Neural cell (in vitro differentiated cells): ENCODE results near the gene SLMAP. TPM values are rescaled to one million over a fixed set of nuclear protein-coding genes. Genes with fewer than 3 reads are reported as not detected.
A peak's percentile ranks its signal among the peaks of the same experiment; 100 is the strongest.

Source experiments
- H2AFZ ChIP-seq: fragments of 200-600, 300-800 bp; sonication (generic), shearing (Covaris generic); 2 replicates; pipeline ENCODE4 v1.6.0; 2014; ENCODE audit warnings: low read depth, mild to moderate bottlenecking, antibody characterized with exemption, low read length, moderate library complexity
- H3F3A ChIP-seq: fragments of 200-600 bp; shearing (Covaris generic); 2 replicates; pipeline ENCODE4 v1.6.1; 2016; ENCODE audit warnings: mild to moderate bottlenecking, moderate library complexity, mixed read lengths, antibody characterized with exemption, low read length; ENCODE audit not compliant: insufficient read depth, poor library complexity, severe bottlenecking
- H3K27ac ChIP-seq: fragments of 200-600, 300-800 bp; sonication (generic), shearing (Covaris generic); 2 replicates; pipeline ENCODE4 v1.5.1; 2014; ENCODE audit warnings: mild to moderate bottlenecking, low read length, moderate library complexity
- H3K27me3 ChIP-seq: fragments of 300-800, 200-600 bp; sonication (generic), shearing (Covaris generic); 2 replicates; pipeline ENCODE4 v1.6.0; 2014; ENCODE audit warnings: mild to moderate bottlenecking, low read depth, low read length, moderate library complexity; ENCODE audit not compliant: insufficient read depth
- H3K36me3 ChIP-seq: fragments of 300-800, 200-600 bp; sonication (generic), shearing (Covaris generic); 2 replicates; pipeline ENCODE4 v1.5.1; 2014; ENCODE audit warnings: mild to moderate bottlenecking, antibody characterized with exemption, low read length, moderate library complexity; ENCODE audit not compliant: insufficient read depth
- H3K4me2 ChIP-seq: fragments of 300-800, 200-600 bp; sonication (generic), shearing (Covaris generic); 2 replicates; pipeline ENCODE4 v1.6.0; 2014; ENCODE audit warnings: mild to moderate bottlenecking, low read length
- H3K4me3 ChIP-seq: fragments of 300-800, 200-600 bp; sonication (generic), shearing (Covaris generic); 2 replicates; pipeline ENCODE4 v1.5.1; 2014; ENCODE audit warnings: mild to moderate bottlenecking, low read length, moderate library complexity
- H3K79me2 ChIP-seq: fragments of 200-600 bp; shearing (Covaris generic); replicated peaks from 2 replicates; pipeline ENCODE4 v1.6.0; 2014; ENCODE audit warnings: mild to moderate bottlenecking, low read length, moderate library complexity; ENCODE audit not compliant: insufficient read depth
- H3K9ac ChIP-seq: fragments of 300-800, 200-600 bp; sonication (generic), shearing (Covaris generic); 2 replicates; pipeline ENCODE4 v1.6.1; 2016; ENCODE audit warnings: mild to moderate bottlenecking, low read length, mixed read lengths
- H3K9me2 ChIP-seq: fragments of 200-600 bp; shearing (Covaris generic); 2 replicates; pipeline ENCODE4 v1.6.1; 2016; ENCODE audit warnings: mild to moderate bottlenecking, low read length, mixed read lengths; ENCODE audit not compliant: insufficient read depth
- H3K9me3 ChIP-seq: fragments of 200-600, 300-800 bp; sonication (generic), shearing (Covaris generic); 2 replicates; pipeline ENCODE4 v1.6.1; 2016; ENCODE audit warnings: mild to moderate bottlenecking, mixed run types, low read length, moderate library complexity, mixed read lengths
- H4K20me1 ChIP-seq: fragments of 200-600 bp; shearing (Covaris generic); 2 replicates; pipeline ENCODE4 v1.6.1; 2016; ENCODE audit warnings: mild to moderate bottlenecking, mixed run types; ENCODE audit not compliant: insufficient read depth
- CTCF ChIP-seq: fragments of 450-650 bp; IDR thresholded peaks from 2 replicates; pipeline ENCODE4 v1.5.1; 2014; ENCODE audit warnings: antibody characterized with exemption, mild to moderate bottlenecking, moderate library complexity; ENCODE audit not compliant: poor library complexity, severe bottlenecking
- EP300 ChIP-seq: fragments of 450-650 bp; conservative IDR thresholded peaks from 2 replicates; pipeline ENCODE4 v1.6.1; 2014; ENCODE audit warnings: antibody characterized with exemption, mild to moderate bottlenecking, moderate library complexity; ENCODE audit not compliant: poor library complexity, severe bottlenecking
- EZH2 ChIP-seq: fragments of 200-600, 300-800 bp; shearing (Covaris generic), sonication (generic); IDR thresholded peaks from 2 replicates; pipeline ENCODE4 v1.6.1; 2014; ENCODE audit warnings: antibody characterized with exemption, low read length, borderline replicate concordance, mild to moderate bottlenecking; ENCODE audit not compliant: insufficient read depth, poor library complexity, severe bottlenecking
- MXI1 ChIP-seq: fragments of 450-650 bp; conservative IDR thresholded peaks from 2 replicates; pipeline ENCODE4 v1.6.1; 2014; ENCODE audit warnings: antibody characterized with exemption, mild to moderate bottlenecking; ENCODE audit not compliant: poor library complexity, severe bottlenecking
- POLR2AphosphoS5 ChIP-seq: IDR thresholded peaks from 2 replicates; pipeline ENCODE4 v1.6.1; 2012
- RAD21 ChIP-seq: fragments of 450-650 bp; conservative IDR thresholded peaks from 2 replicates; pipeline ENCODE4 v1.6.1; 2014; ENCODE audit warnings: antibody characterized with exemption, mild to moderate bottlenecking, moderate library complexity
- REST ChIP-seq: IDR thresholded peaks from 2 replicates; pipeline ENCODE4 v1.6.1; 2012; ENCODE audit warnings: borderline replicate concordance
- SMC3 ChIP-seq: fragments of 450-650 bp; conservative IDR thresholded peaks from 2 replicates; pipeline ENCODE4 v1.6.1; 2014; ENCODE audit warnings: antibody characterized with exemption, mild to moderate bottlenecking, moderate library complexity; ENCODE audit not compliant: poor library complexity
- TAF1 ChIP-seq: IDR thresholded peaks from 2 replicates; pipeline ENCODE4 v1.6.1; 2012; ENCODE audit warnings: low read depth
- polyA plus RNA-seq: library from polyadenylated mRNA; depleted of rRNA; stranded (reverse); fragments of >200 nt; gene quantifications from 2 replicates; pipeline ENCODE4 v1.2.3, GENCODE V29; 2014

Gene SLMAP
- polyA plus RNA-seq, 1 donor from 2014 or later, result 42.1 TPM

GRCh38 chr3:57756528-57757401 is 656 bp downstream of the SLMAP start:
- H4K20me1 ChIP-seq, result peaks cover 7% of the 10 kb centered on the region
- peak overlapping the region; percentile 80 for H2AFZ ChIP-seq
- TF ChIP-seq SMC3, result no peak
- TF ChIP-seq MXI1, result peak; percentile 3
- TF ChIP-seq CTCF, result no peak
- no peaks in the 10 kb centered on the region for H3K9me3 ChIP-seq
- peak overlapping the region; percentile 97 for H3K4me2 ChIP-seq
- H3F3A ChIP-seq, result no peaks in the 10 kb centered on the region
- H3K27me3 ChIP-seq, result no peaks in the 10 kb centered on the region
- H3K4me3 ChIP-seq, result peak overlapping the region; percentile 96
- H3K9ac ChIP-seq, result peak overlapping the region; percentile 86
- H3K9me2 ChIP-seq, result no peaks in the 10 kb centered on the region
- peaks cover 36% of the 10 kb centered on the region for H3K79me2 ChIP-seq
- no peaks in the 10 kb centered on the region for H3K36me3 ChIP-seq
- peak overlapping the region; percentile 75 for H3K27ac ChIP-seq

- Histone ChIP-seq H3F3A (no peaks in the 10 kb centered on the region), H3K4me2 (peak overlapping the region; percentile 97), H3K9me3 (no peaks in the 10 kb centered on the region), H3K36me3 (no peaks in the 10 kb centered on the region), H3K79me2 (peaks cover 36% of the 10 kb centered on the region), H2AFZ (no peak overlapping the region), H4K20me1 (peaks cover 7% of the 10 kb centered on the region), H3K4me3 (peak overlapping the region; percentile 96), H3K9ac (peak overlapping the region; percentile 86), H3K27me3 (no peaks in the 10 kb centered on the region), H3K27ac (no peak overlapping the region), H3K9me2 (no peaks in the 10 kb centered on the region)
- TF ChIP-seq REST, result no peak
- TF ChIP-seq RAD21, result no peak
- no peak for TF ChIP-seq EP300
- TF ChIP-seq MXI1, result no peak
- TF ChIP-seq CTCF, result no peak
- no peak for TF ChIP-seq EZH2
- no peak for TF ChIP-seq POLR2AphosphoS5
- TF ChIP-seq SMC3, result no peak
- TF ChIP-seq TAF1, result no peak
Observed at GRCh38 chr3:57757642-57758297, 1.7 kb downstream of the SLMAP start.
